Epithelial cell of proximal tubule (primary cell): ENCODE measurements around the gene TMEM170A. TPM values are rescaled to one million over a fixed set of nuclear protein-coding genes. Genes with fewer than 3 reads are reported as not detected.
"Not testable (repeated sequence)": the region's sequence is repeated elsewhere in the genome, so short reads cannot be mapped to it uniquely, and the experiment has no call there.

Experiments used
- DNase-seq: peaks from one replicate; pipeline ENCODE4 v3.0.0-alpha.2; 2011; ENCODE audit warnings: low read depth
- H3K4me3 ChIP-seq: 2 replicates; pipeline ENCODE4 v1.5.1; 2011; ENCODE audit warnings: low read depth, mild to moderate bottlenecking, low read length
- CTCF ChIP-seq: conservative IDR thresholded peaks from 2 replicates; pipeline ENCODE4 v1.5.1; 2012; ENCODE audit warnings: low read depth, mild to moderate bottlenecking, low read length
- total RNA-seq: library from RNA; depleted of rRNA; stranded (reverse); fragments of >200 nt; gene quantifications from 2 replicates; pipeline ENCODE4 v1.2.3, GENCODE V29; 2015

TMEM170A gene
- total RNA-seq, 1 donor from 2014 or later: 28.8 TPM

- peak within 1 kb of the TSS; percentile 98 for H3K4me3 ChIP-seq
These were observed 31.4 kb downstream of the TMEM170A start, which contains the start of gene CFDP1 for GRCh38 chr16:75432828-75433731. Gene CFDP1, minus strand, starts transcription at chr16:75433503. Its CDS starts 151 bp downstream, at chr16:75433352.

GRCh38 chr16:75429621-75430403 is 34.7 kb downstream of the TMEM170A start:
- no peak overlapping the region for H3K4me3 ChIP-seq
- TF ChIP-seq CTCF: no peak
- no peak for DNase-seq

More at GRCh38 chr16:75432828-75433731, 31.4 kb downstream of the TMEM170A start, which contains the start of gene CFDP1:
- no peak for TF ChIP-seq CTCF
- peak; percentile 46 for DNase-seq

GRCh38 chr16:75426524-75426923 is 38.0 kb downstream of the TMEM170A start:
- DNase-seq, H3K4me3 ChIP-seq: not testable (repeated sequence)

- DNase-seq: peak; percentile 53
- peak; percentile 8 for TF ChIP-seq CTCF
- peak overlapping the region; percentile 37 for H3K4me3 ChIP-seq
These were observed 40.3 kb downstream of the TMEM170A start for GRCh38 chr16:75424105-75424762.

- no peak for DNase-seq
- peak overlapping the region; percentile 37 for H3K4me3 ChIP-seq
- TF ChIP-seq CTCF: no peak
These were observed 40.8 kb downstream of the TMEM170A start for GRCh38 chr16:75423723-75424104.

- DNase-seq: no peak
- no peak overlapping the region for H3K4me3 ChIP-seq
- no peak for TF ChIP-seq CTCF
These were observed 42.7 kb downstream of the TMEM170A start for GRCh38 chr16:75421820-75422126.
